ENCODE data around the gene PTPRN2.

DNA sequence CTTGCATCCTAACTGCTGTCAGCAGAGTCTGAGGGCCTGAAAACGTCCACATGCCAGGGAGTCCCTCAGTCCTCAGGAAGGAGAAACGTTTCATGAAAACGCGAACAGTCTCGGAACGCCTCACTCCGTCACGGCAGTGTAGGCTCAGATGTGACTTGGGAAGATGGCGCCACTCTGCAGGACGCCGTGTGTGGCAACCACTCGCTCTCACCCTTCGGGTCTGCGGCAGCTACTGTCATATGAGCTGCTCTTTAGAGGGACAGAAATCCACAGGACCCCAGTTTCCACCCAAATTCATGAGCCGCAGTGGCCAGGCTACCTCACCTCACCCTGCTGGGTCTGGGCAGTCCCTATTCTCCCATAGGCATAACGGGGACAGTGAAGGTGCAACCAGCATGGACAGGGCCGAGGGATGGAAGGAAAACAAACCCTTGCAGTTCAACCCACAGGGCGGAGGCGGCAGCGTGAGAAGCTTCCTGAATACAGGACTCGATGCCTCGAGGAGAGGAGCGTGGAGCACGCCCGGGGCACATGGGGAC is 812.5 kb downstream of the PTPRN2 start:
- TF ChIP-seq, protein P1, sequence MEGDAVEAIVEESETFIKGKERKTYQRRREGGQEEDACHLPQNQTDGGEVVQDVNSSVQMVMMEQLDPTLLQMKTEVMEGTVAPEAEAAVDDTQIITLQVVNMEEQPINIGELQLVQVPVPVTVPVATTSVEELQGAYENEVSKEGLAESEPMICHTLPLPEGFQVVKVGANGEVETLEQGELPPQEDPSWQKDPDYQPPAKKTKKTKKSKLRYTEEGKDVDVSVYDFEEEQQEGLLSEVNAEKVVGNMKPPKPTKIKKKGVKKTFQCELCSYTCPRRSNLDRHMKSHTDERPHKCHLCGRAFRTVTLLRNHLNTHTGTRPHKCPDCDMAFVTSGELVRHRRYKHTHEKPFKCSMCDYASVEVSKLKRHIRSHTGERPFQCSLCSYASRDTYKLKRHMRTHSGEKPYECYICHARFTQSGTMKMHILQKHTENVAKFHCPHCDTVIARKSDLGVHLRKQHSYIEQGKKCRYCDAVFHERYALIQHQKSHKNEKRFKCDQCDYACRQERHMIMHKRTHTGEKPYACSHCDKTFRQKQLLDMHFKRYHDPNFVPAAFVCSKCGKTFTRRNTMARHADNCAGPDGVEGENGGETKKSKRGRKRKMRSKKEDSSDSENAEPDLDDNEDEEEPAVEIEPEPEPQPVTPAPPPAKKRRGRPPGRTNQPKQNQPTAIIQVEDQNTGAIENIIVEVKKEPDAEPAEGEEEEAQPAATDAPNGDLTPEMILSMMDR (conservative IDR thresholded peaks at IDR 0.05) = no peak
- TF ChIP-seq EZH2 (IDR thresholded peaks at IDR 0.05; ENCODE audit: low read depth) = no peak

All from PC-9 (cell line).